SU-DHL-6 (cell line): ENCODE results near the gene ATP2A3.

Experiments used
- H2AFZ ChIP-seq: fragments of 200-600 bp; sonication (generic); 2 replicates; pipeline ENCODE4 v1.6.1; 2014; ENCODE audit warnings: low read depth, mild to moderate bottlenecking, moderate library complexity, mixed read lengths, antibody characterized with exemption, low read length; ENCODE audit not compliant: severe bottlenecking
- H3F3A ChIP-seq: fragments of 200-600 bp; shearing (Covaris generic); 2 replicates; pipeline ENCODE4 v1.6.0; 2016; ENCODE audit warnings: antibody characterized with exemption, mild to moderate bottlenecking; ENCODE audit not compliant: insufficient read depth
- H3K27ac ChIP-seq: fragments of 200-600 bp; sonication (generic); 2 replicates; pipeline ENCODE4 v1.5.1; 2016; ENCODE audit warnings: low read depth, mild to moderate bottlenecking, low read length, moderate library complexity, mixed read lengths
- H3K27me3 ChIP-seq: fragments of 200-600 bp; sonication (generic), shearing (Covaris generic); 2 replicates; pipeline ENCODE4 v1.6.0; 2014; ENCODE audit warnings: mild to moderate bottlenecking, low read length
- H3K36me3 ChIP-seq: fragments of 200-600 bp; sonication (generic); 2 replicates; pipeline ENCODE4 v1.6.1; 2014; ENCODE audit warnings: mild to moderate bottlenecking, low read length, mixed read lengths
- H3K4me2 ChIP-seq: fragments of 300-600, 200-600 bp; shearing (Covaris generic), sonication (generic); 2 replicates; pipeline ENCODE4 v1.6.0; 2014; ENCODE audit warnings: low read length, low read depth, mild to moderate bottlenecking; ENCODE audit not compliant: poor library complexity, severe bottlenecking
- H3K4me3 ChIP-seq: fragments of 200-600 bp; sonication (generic); 2 replicates; pipeline ENCODE4 v1.5.1; 2014; ENCODE audit warnings: antibody characterized with exemption, low read length, mild to moderate bottlenecking, mixed read lengths; ENCODE audit not compliant: insufficient read depth, poor library complexity, severe bottlenecking
- H3K79me2 ChIP-seq: fragments of 200-600 bp; sonication (generic); 2 replicates; pipeline ENCODE4 v1.6.1; 2014; ENCODE audit warnings: mild to moderate bottlenecking, low read length, moderate library complexity; ENCODE audit not compliant: insufficient read depth
- H3K9ac ChIP-seq: fragments of 200-600 bp; sonication (generic); 2 replicates; pipeline ENCODE4 v1.7.0; 2014; ENCODE audit warnings: mild to moderate bottlenecking, low read length
- H3K9me2 ChIP-seq: fragments of 200-600 bp; sonication (generic); replicated peaks from 2 replicates; pipeline ENCODE4 v1.6.1; 2014; ENCODE audit warnings: low read length; ENCODE audit not compliant: insufficient read depth
- H3K9me3 ChIP-seq: fragments of 200-600 bp; sonication (generic); 2 replicates; pipeline ENCODE4 v1.6.1; 2014; ENCODE audit warnings: low read length, mixed read lengths; ENCODE audit not compliant: insufficient read depth
- H4K20me1 ChIP-seq: fragments of 200-600 bp; sonication (generic); 2 replicates; pipeline ENCODE4 v1.6.1; 2014; ENCODE audit warnings: low read depth, mild to moderate bottlenecking, antibody characterized with exemption, low read length, moderate library complexity, mixed read lengths
- CTCF ChIP-seq: fragments of 200-600 bp; sonication (generic); IDR thresholded peaks from one replicate; pipeline ENCODE4 v1.5.1; 2017; ENCODE audit warnings: antibody characterized with exemption, mild to moderate bottlenecking, low read length, moderate library complexity; ENCODE audit not compliant: insufficient read depth, poor library complexity, severe bottlenecking
- EZH2phosphoT487 ChIP-seq: fragments of 200-600 bp; sonication (generic), shearing (Covaris generic); conservative IDR thresholded peaks from 2 replicates; pipeline ENCODE4 v1.6.1; 2018; ENCODE audit warnings: mild to moderate bottlenecking, antibody characterized with exemption, low read length, moderate library complexity, mixed read lengths

ATP2A3 gene

GRCh38 chr17:3965118-3965800 is 1.0 kb upstream of the ATP2A3 start:
- H4K20me1 ChIP-seq, result peaks cover 8% of the 10 kb centered on the region
- H3K9ac ChIP-seq, result peak overlapping the region; percentile 98
- H3K27me3 ChIP-seq, result no peaks in the 10 kb centered on the region
- H2AFZ ChIP-seq, result peak overlapping the region; percentile 36
- H3K27ac ChIP-seq, result peak overlapping the region; percentile 95
- TF ChIP-seq EZH2phosphoT487 (no peak), CTCF (no peak)
- no peaks in the 10 kb centered on the region for H3K9me2 ChIP-seq
- 0 out of 2 replicates have a peak, but pooled peaks cover 5% of the 10 kb centered on the region for H3K36me3 ChIP-seq
- no peaks in the 10 kb centered on the region for H3K9me3 ChIP-seq
- peaks cover 34% of the 10 kb centered on the region for H3F3A ChIP-seq
- peaks cover 35% of the 10 kb centered on the region for H3K79me2 ChIP-seq
- peak overlapping the region; percentile 93 for H3K4me2 ChIP-seq
- peak overlapping the region; percentile 85 for H3K4me3 ChIP-seq

- Histone ChIP-seq H3K9me2 (no peaks in the 10 kb centered on the region), H3K79me2 (peaks cover 49% of the 10 kb centered on the region), H3K9me3 (no peaks in the 10 kb centered on the region), H4K20me1 (peaks cover 16% of the 10 kb centered on the region), H3K27me3 (no peaks in the 10 kb centered on the region), H3K36me3 (0 out of 2 replicates have a peak, but pooled peaks cover 5% of the 10 kb centered on the region), H3K27ac (peak overlapping the region; percentile 95), H3K4me2 (peak overlapping the region; percentile 93), H3K4me3 (peak overlapping the region; percentile 85), H3K9ac (peak overlapping the region; percentile 98), H2AFZ (no peak overlapping the region), H3F3A (peaks cover 34% of the 10 kb centered on the region)
- TF ChIP-seq CTCF (no peak), EZH2phosphoT487 (no peak)
Measured at GRCh38 chr17:3963237-3964201, 718 bp downstream of the ATP2A3 start.

GRCh38 chr17:3962965-3963236 is 1.3 kb downstream of the ATP2A3 start:
- Histone ChIP-seq H3K4me3 (peak overlapping the region; percentile 85), H3K9me2 (no peaks in the 10 kb centered on the region), H3K4me2 (peak overlapping the region; percentile 93), H3K9ac (peak overlapping the region; percentile 98), H3K9me3 (no peaks in the 10 kb centered on the region), H2AFZ (no peak overlapping the region), H3K79me2 (peaks cover 56% of the 10 kb centered on the region), H3F3A (peaks cover 34% of the 10 kb centered on the region), H3K27me3 (no peaks in the 10 kb centered on the region), H3K36me3 (peaks cover 5% of the 10 kb centered on the region; the same call in 1 of the 2 replicates), H4K20me1 (peaks cover 21% of the 10 kb centered on the region), H3K27ac (peak overlapping the region; percentile 95)
- no peak for TF ChIP-seq CTCF
- no peak for TF ChIP-seq EZH2phosphoT487
